HG03469 (cell line): ENCODE results near the gene TPCN2.
"Not testable (repeated sequence)": the region's sequence is repeated elsewhere in the genome, so short reads cannot be mapped to it uniquely, and the experiment has no call there.

ENCODE experiments used
- ATAC-seq: cut with Tn5 transposase; IDR thresholded peaks from one replicate; pipeline ENCODE4 v1.9.1; 2021; ENCODE audit warnings: mild to moderate bottlenecking, moderate library complexity, moderate number of reproducible peaks; ENCODE audit not compliant: unreplicated experiment

TPCN2 gene

DNA sequence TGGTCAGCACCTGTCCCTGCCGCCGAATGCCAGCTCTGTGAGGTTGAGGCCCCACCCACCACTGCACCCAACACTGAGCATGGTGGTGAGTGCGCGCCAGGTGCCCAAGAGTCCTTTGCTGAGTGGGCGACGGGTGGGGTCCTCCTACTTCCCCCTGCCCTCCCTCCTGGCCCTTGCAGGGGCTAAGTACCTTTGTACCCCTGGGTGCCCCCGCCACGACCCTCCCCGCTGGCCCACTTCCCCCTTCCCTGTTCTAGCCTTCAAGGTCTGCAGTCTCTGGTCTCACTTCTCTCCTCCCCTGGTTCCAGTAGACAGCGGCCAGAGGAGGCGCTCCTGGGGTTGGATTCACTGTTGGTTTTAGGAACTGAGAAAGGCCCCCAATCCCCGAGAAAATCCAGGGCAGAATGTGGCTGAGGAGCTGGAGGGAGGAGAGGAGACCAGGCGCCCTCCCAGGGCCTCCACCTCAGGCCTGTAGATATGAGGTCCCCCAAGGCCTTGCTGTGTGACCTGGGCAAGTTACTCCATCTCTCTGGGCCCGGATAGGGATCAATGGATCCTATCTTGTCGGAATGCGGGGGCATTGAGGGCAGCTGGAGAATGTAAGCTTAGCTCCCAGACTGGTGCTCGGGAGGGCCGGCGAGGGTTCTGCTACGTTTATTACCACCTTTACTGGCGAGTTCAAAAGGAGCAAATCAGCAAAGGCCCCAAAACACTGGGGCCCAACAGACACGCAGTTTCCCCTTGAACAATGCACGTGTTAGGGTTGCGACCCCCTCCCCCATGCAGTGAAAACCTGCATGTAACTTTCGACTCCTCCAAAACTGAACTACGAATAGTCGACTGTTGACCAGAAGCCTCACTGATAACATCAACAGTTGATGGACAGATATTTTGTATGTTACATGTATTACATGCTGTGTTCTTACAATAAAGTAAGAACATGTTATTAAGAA is 75.1 kb downstream of the TPCN2 start:
- ATAC-seq = no peak

DNA sequence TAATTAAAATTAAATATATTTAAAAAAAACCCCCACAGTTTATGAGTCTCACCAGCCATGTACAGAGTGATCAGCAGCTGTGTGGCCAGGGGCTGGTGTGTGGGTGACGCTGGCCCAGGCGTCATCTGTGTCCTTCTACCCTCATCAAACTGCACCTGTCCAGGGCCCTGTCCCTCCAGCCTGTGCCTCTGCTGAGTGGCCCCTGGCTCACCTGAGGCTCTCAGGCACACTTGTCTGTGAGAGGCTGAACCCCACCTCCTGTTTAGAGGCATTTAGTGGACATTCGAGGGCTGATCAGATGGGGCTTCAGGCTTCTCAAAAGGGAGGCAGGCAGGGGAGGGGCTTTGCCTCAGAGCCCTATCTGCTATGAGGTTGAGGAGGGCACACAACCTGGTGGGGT is 77.1 kb downstream of the TPCN2 start:
- ATAC-seq = no peak

- ATAC-seq = no peak
These were observed 77.6 kb downstream of the TPCN2 start for GRCh38 chr11:69126286-69126685.

DNA sequence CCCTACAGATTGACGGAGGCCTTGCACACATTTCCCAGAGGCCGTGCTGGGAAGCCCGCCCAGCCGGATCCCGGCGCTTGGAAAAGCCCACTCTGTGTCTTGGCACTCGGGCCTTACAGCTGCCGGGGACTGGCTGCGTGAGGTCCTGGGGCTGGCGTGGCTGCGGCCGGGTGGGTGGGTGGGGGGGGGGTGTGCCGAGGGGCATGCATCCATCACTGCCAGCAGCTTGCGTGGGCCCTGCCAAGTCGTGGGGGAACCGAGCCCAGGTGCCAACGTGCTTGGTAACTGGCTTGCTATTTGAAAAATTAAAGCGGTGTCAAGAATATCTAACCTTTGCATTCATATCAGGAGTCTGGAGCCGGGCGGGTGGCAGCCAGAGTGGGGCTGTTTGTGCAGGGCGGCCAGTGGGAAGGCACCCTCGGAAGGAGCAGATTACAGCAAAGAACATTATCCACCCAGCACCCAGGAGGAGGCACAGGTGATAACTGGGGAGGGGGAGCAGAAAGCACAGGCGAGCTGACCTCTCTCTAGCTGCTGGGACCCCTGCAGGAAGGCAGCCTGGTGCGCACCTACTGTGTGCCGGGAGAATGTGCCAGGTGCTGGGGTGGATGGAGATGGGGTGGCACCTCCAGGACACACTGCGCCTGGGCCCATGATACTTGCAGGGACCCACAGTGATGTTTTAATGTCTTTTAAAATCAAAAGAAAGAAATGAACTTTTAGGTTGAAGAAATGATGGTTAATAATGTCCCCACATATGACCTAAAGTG is 78.5 kb downstream of the TPCN2 start:
- ATAC-seq = no peak

GRCh38 chr11:69127884-69128283 is 79.2 kb downstream of the TPCN2 start:
- no peak for ATAC-seq

DNA sequence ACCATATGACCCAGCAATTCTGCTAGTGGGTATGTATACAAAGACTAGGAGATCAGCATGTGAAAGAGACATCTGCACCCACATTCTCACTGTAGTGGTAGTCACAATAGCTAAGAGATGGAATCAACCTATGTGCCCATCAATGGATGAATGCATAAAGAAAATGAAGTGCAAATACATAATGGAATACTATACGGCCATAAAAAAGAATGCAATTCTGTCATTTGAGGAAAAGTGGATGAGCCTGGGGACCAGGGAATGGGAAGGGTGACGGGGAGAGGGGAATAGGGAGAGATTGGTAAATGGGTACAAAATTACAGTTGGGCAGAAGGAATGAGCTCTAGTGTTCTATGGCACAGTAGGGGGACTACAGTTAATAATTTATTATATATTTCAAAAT is 80.3 kb downstream of the TPCN2 start:
- ATAC-seq = no peak

GRCh38 chr11:69129647-69130046 is 80.9 kb downstream of the TPCN2 start:
- no peak for ATAC-seq

- ATAC-seq = no peak
These were observed 81.9 kb downstream of the TPCN2 start for GRCh38 chr11:69130654-69131053.

GRCh38 chr11:69131121-69131566 is 82.4 kb downstream of the TPCN2 start:
- ATAC-seq = no peak

DNA sequence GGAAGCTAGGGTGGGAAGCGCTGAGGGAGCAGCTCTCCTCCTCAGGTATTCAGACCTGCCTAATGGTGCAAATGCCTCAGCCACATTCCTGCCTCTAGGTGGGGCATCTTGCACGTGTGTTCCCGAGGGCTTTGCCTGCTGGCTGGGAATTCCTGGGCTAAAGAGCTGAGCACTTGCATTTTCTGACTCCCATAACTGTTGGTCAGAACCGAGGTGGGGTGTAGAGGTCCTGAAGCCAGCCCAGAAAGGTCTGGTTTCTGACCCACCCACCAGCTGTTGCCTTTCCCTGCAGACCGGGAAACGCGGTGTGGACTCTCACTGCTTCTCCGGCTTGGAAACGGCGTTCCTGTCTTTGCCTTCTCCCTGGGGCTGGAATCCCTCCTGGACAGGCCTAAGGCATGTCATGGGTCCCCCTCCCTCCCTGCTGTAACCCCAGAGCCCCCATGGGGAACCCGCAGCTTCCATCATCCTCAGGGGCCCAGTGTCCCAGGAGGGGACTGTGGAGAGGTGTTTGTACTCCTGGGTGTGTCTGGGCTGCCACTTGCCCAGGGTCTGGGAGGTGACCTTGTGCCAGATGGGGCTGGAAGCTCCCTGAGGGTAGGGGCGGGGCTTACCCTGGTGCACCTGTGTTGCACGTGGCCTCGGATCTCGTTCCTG is 83.0 kb downstream of the TPCN2 start:
- no peak for ATAC-seq

DNA sequence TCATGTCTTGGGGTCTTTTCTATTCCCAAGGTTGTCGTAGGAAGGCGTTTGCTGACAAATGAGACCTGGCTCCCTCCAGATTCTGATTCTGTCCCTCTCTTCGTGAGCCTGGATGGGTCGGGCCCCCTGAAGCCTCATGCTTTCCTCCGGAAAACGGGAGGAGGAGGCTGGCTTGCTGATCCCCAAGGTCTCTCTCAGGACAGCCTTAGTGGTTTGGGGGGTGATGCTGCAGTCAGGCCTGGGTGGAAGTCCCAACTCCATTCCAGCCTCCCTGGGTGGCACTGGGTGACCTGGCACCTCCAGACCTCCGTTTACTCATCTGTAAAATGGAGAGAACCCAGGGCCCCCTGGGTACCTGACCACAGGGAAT is 83.6 kb downstream of the TPCN2 start:
- no peak for ATAC-seq

DNA sequence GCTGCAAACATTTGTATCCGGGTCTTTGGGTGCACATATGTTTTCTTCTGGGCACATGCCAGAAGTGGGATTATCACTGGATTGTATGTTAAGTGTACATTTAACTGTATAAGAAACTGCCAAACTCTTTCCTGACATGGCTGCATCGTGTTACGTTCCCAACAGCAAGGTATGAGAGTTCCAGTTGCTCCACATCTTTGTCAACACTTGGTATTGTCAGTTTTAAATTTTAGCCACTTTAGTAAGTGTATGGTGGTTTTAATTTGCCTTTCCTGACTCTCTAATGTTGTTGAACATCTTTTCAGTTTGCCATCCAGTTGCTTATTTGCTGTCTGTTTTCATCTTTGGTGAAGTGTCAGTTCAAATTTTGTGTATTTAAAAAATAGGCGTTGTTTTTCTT is 84.5 kb downstream of the TPCN2 start:
- ATAC-seq = no peak

GRCh38 chr11:69134182-69134581 is 85.5 kb downstream of the TPCN2 start:
- ATAC-seq = not testable (repeated sequence)

DNA sequence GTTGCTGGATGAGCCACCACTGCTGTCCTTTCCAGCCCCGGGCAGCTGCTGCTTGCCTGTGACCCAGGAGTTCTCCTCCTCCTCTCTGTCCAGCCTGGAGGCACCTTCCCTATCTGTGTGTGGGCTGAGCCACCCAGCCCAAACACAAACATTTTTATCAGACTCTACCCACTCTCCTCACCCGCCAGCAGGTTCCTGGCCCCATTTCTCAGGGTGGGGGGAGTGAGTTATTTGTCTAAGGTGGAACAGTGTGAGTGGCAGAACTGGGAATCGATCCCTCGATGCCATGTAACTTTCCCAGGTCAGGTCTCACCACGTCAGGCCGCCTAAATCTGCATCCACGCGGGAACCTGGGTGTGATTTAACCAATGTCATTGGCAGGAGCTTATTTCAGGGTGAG is 86.2 kb downstream of the TPCN2 start:
- no peak for ATAC-seq

DNA sequence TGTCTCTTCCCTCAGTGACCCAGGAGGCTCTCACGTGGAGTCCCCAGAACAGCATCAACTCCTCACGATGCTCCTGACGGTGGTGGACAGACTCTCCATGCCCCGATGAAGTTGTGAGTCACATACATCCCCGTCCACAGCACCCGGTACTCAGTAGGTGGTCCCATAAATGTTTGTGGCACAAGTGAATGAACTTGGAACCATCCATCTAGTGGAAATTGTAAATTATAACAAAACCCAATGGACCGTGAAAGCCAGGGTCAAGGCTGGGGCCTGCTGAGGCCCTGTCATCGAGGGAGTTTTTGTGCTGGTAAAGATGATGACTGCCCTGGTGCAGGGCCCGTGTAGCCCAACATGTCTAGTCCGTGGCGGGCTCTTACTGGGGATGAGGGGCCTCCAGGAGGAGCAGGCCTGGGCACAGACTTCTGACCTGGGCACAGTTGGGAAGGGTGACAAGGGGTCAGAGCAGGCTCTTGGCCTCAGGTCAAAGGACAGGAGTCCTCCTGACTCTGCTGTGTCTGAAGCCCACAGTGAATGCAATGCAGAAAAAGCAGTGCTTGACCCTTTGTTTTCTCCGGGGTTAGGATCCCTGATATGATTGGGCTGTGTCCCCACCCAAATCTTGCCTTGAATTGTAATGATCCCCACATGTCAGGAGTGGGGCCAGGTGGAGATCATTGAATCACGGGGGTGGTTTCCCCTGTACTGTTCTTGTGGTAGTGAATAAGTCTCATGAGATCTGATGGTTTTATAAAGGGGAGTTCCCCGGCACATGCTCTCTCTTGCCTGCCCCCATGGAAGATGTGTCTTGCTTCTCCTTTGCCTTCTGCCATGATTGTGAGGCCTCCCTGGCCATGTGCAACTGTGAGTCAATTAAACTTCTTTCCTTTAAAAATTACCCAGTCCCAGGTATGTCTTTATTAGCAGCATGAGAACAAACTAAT is 87.0 kb downstream of the TPCN2 start:
- ATAC-seq = no peak

GRCh38 chr11:69136471-69136870 is 87.7 kb downstream of the TPCN2 start:
- no peak for ATAC-seq

- ATAC-seq = no peak
These were observed 88.6 kb downstream of the TPCN2 start for GRCh38 chr11:69137151-69137844.

- no peak for ATAC-seq
These were observed 89.5 kb downstream of the TPCN2 start for GRCh38 chr11:69138265-69138664.

GRCh38 chr11:69140161-69140560 is 91.4 kb downstream of the TPCN2 start:
- not testable (repeated sequence) for ATAC-seq

DNA sequence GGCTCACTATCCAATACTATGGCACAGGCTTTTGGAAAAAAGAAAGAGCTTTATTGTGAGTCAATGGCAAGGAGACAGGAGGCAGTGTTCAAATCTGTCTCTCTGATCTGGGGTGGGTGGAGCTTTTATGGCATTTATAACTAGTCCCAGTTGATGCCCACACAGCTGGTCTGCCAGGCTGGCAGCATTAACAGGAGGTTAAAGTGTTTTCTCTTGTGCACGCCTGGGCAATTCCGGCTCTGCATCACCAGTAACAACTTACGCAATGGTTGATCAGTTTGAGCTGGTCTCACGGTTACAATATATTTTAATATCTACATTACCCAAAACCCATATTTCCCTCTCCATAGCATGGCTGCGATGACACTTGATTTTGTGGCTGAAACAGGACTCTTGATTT is 91.9 kb downstream of the TPCN2 start:
- no peak for ATAC-seq
